ENCODE results near the gene HNRNPM. TPM values are rescaled to one million over a fixed set of nuclear protein-coding genes. Genes with fewer than 3 reads are reported as not detected.

HNRNPM gene
- total and polyA plus RNA-seq, 2 experiments from 2014 or later: 69.3 to 159 TPM

GRCh38 chr19:8484331-8484894 lies 39.6 kb downstream of the HNRNPM start:
- Histone ChIP-seq H2AFZ (no peak overlapping the region), H3K27ac (peak overlapping the region; percentile 62), H3K4me3 (no peak overlapping the region), H3K4me2 (no peak overlapping the region), H4K20me1 (ENCODE audit: insufficient read depth, poor library complexity, severe bottlenecking) (peaks cover 56% of the 10 kb centered on the region), H3K4me1 (ENCODE audit: insufficient read depth) (no peaks in the 10 kb centered on the region), H3K27me3 (no peaks in the 10 kb centered on the region), H3K9me2 (replicated peaks; ENCODE audit: insufficient read depth) (no peaks in the 10 kb centered on the region), H3K79me2 (peaks cover 46% of the 10 kb centered on the region), H3K36me3 (replicated peaks; ENCODE audit: insufficient read depth, low read depth) (no peaks in the 10 kb centered on the region), H3K9me3 (ENCODE audit: low read depth) (no peaks in the 10 kb centered on the region)
- 92% methylated on average over 18 of the region's 18 CpGs for WGBS (ENCODE audit: low lambda C conversion rate, missing lambda C conversion rate)
- TF ChIP-seq, protein P1, sequence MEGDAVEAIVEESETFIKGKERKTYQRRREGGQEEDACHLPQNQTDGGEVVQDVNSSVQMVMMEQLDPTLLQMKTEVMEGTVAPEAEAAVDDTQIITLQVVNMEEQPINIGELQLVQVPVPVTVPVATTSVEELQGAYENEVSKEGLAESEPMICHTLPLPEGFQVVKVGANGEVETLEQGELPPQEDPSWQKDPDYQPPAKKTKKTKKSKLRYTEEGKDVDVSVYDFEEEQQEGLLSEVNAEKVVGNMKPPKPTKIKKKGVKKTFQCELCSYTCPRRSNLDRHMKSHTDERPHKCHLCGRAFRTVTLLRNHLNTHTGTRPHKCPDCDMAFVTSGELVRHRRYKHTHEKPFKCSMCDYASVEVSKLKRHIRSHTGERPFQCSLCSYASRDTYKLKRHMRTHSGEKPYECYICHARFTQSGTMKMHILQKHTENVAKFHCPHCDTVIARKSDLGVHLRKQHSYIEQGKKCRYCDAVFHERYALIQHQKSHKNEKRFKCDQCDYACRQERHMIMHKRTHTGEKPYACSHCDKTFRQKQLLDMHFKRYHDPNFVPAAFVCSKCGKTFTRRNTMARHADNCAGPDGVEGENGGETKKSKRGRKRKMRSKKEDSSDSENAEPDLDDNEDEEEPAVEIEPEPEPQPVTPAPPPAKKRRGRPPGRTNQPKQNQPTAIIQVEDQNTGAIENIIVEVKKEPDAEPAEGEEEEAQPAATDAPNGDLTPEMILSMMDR (IDR thresholded peaks at IDR 0.05; ENCODE audit: poor library complexity): no peak
- no peak for TF ChIP-seq EZH2 (IDR thresholded peaks at IDR 0.05; ENCODE audit: borderline replicate concordance)
- DNase-seq (ENCODE audit: low spot score): no peak

GRCh38 chr19:8485561-8486371 lies 41.0 kb downstream of the HNRNPM start:
- Histone ChIP-seq H3K27me3 (no peaks in the 10 kb centered on the region), H3K4me2 (no peak overlapping the region), H2AFZ (no peak overlapping the region), H4K20me1 (ENCODE audit: insufficient read depth, poor library complexity, severe bottlenecking) (peaks cover 45% of the 10 kb centered on the region), H3K9me3 (ENCODE audit: low read depth) (no peaks in the 10 kb centered on the region), H3K4me1 (ENCODE audit: insufficient read depth) (no peaks in the 10 kb centered on the region), H3K9me2 (replicated peaks; ENCODE audit: insufficient read depth) (no peaks in the 10 kb centered on the region), H3K79me2 (peaks cover 32% of the 10 kb centered on the region), H3K27ac (no peak overlapping the region), H3K4me3 (no peak overlapping the region), H3K36me3 (replicated peaks; ENCODE audit: insufficient read depth, low read depth) (no peaks in the 10 kb centered on the region)
- DNase-seq (ENCODE audit: low spot score): no peak
- TF ChIP-seq EZH2phosphoT487 (IDR thresholded peaks at IDR 0.05; ENCODE audit: low read depth, severe bottlenecking, unreplicated experiment) (no peak), EZH2 (IDR thresholded peaks at IDR 0.05; ENCODE audit: borderline replicate concordance) (no peak)
- TF ChIP-seq, protein P1 (IDR thresholded peaks at IDR 0.05; ENCODE audit: poor library complexity): no peak
- WGBS (ENCODE audit: low lambda C conversion rate, missing lambda C conversion rate): 98% methylated on average over 59 of the region's 62 CpGs

DNA sequence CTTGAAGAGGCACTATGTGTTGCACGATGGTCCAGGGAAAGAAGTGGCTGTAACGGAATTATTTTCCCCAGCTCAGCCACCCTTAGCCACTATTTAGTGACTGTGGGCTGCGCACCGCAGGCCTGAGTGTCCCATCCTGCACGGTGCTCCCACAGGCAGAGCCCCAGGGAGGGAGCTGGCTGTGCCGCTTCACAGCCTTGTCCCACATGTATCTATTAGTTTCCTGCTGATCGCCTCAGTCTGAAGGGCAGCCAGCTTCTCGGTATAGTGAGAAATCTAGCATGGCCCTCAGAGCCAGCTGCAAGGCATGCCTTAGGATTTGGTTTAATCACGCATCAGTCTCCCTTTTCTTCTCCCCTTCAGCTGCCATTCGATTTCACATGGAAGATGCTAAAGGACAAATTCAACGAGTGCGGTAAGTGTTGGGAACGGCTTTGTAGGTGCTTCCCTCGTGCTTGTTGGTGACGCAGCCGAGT lies 41.9 kb downstream of the HNRNPM start:
- no peak overlapping the region for H2AFZ ChIP-seq
- no peak overlapping the region for H3K4me2 ChIP-seq
- no peak overlapping the region for H3K4me3 ChIP-seq
- no peaks in the 10 kb centered on the region for H3K9me2 ChIP-seq (replicated peaks; ENCODE audit: insufficient read depth)
- H3K4me1 ChIP-seq (ENCODE audit: insufficient read depth): no peaks in the 10 kb centered on the region
- peaks cover 23% of the 10 kb centered on the region for H3K79me2 ChIP-seq
- no peak for DNase-seq (ENCODE audit: low spot score)
- no peak for TF ChIP-seq EZH2phosphoT487 (IDR thresholded peaks at IDR 0.05; ENCODE audit: low read depth, severe bottlenecking, unreplicated experiment)
- TF ChIP-seq, protein P1 (IDR thresholded peaks at IDR 0.05; ENCODE audit: poor library complexity): no peak
- TF ChIP-seq EZH2 (IDR thresholded peaks at IDR 0.05; ENCODE audit: borderline replicate concordance): no peak
- no peaks in the 10 kb centered on the region for H3K27me3 ChIP-seq
- H3K9me3 ChIP-seq (ENCODE audit: low read depth): no peaks in the 10 kb centered on the region
- 97% methylated on average over 16 of the region's 16 CpGs for WGBS (ENCODE audit: low lambda C conversion rate, missing lambda C conversion rate)
- H3K27ac ChIP-seq: no peak overlapping the region
- no peaks in the 10 kb centered on the region for H3K36me3 ChIP-seq (replicated peaks; ENCODE audit: insufficient read depth, low read depth)
- peaks cover 36% of the 10 kb centered on the region for H4K20me1 ChIP-seq (ENCODE audit: insufficient read depth, poor library complexity, severe bottlenecking)

All from hepatocyte (in vitro differentiated cells).